Activated T-helper 17 cell treated with anti-CD3 and anti-CD28 coated beads, Interleukin-2, amount 50 U/mL, for 72 hours (primary cell): ENCODE measurements around the gene TGFBR2. TPM values are rescaled to one million over a fixed set of nuclear protein-coding genes. Genes with fewer than 3 reads are reported as not detected.

Experiments
- ATAC-seq: fragments of 150-1000 bp; cut with Tn5 transposase; replicated peaks from 2 replicates; pipeline ENCODE4 v1.10.0; 2021; ENCODE audit warnings: mild to moderate bottlenecking, moderate library complexity
- H3K27ac Mint-ChIP-seq: one replicate; pipeline ENCODE4 v1.8.0; 2022; ENCODE audit warnings: mixed read lengths
- H3K27me3 Mint-ChIP-seq: one replicate; pipeline ENCODE4 v1.8.0; 2022; ENCODE audit warnings: mixed read lengths
- H3K36me3 Mint-ChIP-seq: one replicate; pipeline ENCODE4 v1.8.0; 2022; ENCODE audit warnings: low read depth, mild to moderate bottlenecking, mixed read lengths
- H3K4me1 Mint-ChIP-seq: one replicate; pipeline ENCODE4 v1.8.0; 2022; ENCODE audit warnings: mixed read lengths
- H3K4me3 Mint-ChIP-seq: one replicate; pipeline ENCODE4 v1.8.0; 2022; ENCODE audit warnings: mild to moderate bottlenecking, mixed read lengths
- H3K9me3 Mint-ChIP-seq: one replicate; pipeline ENCODE4 v1.8.0; 2022; ENCODE audit warnings: mixed read lengths
- total RNA-seq, 2 donors: library from RNA; stranded (reverse); gene quantifications; one replicate each; pipeline ENCODE4 v1.2.3, GENCODE V29; 2022

TGFBR2 gene
- total RNA-seq, 2 donors from 2014 or later: 51.2 to 63.2 TPM

GRCh38 chr3:30710017-30710416 is 103.6 kb downstream of the TGFBR2 start:
- H3K4me3 Mint-ChIP-seq: no peak overlapping the region
- H3K9me3 Mint-ChIP-seq: peaks cover 4% of the 10 kb centered on the region
- no peak for ATAC-seq
- no peaks in the 10 kb centered on the region for H3K27me3 Mint-ChIP-seq
- H3K36me3 Mint-ChIP-seq: no peaks in the 10 kb centered on the region
- H3K27ac Mint-ChIP-seq: no peak overlapping the region
- H3K4me1 Mint-ChIP-seq: peaks cover 5% of the 10 kb centered on the region

GRCh38 chr3:30711151-30711550 is 104.8 kb downstream of the TGFBR2 start:
- H3K9me3 Mint-ChIP-seq: peaks cover 4% of the 10 kb centered on the region
- no peak for ATAC-seq
- H3K4me3 Mint-ChIP-seq: no peak overlapping the region
- no peaks in the 10 kb centered on the region for H3K36me3 Mint-ChIP-seq
- H3K4me1 Mint-ChIP-seq: peaks cover 5% of the 10 kb centered on the region
- H3K27ac Mint-ChIP-seq: no peak overlapping the region
- H3K27me3 Mint-ChIP-seq: no peaks in the 10 kb centered on the region

- Mint-ChIP-seq H3K27ac (no peak overlapping the region), H3K27me3 (no peaks in the 10 kb centered on the region), H3K36me3 (no peaks in the 10 kb centered on the region), H3K4me1 (peaks cover 5% of the 10 kb centered on the region), H3K9me3 (peaks cover 4% of the 10 kb centered on the region), H3K4me3 (no peak overlapping the region)
- ATAC-seq: no peak
Observed at GRCh38 chr3:30711867-30712266, 105.5 kb downstream of the TGFBR2 start.

- no peak overlapping the region for H3K27ac Mint-ChIP-seq
- peaks cover 5% of the 10 kb centered on the region for H3K4me1 Mint-ChIP-seq
- no peaks in the 10 kb centered on the region for H3K9me3 Mint-ChIP-seq
- ATAC-seq: no peak
- no peaks in the 10 kb centered on the region for H3K36me3 Mint-ChIP-seq
- no peak overlapping the region for H3K4me3 Mint-ChIP-seq
- no peaks in the 10 kb centered on the region for H3K27me3 Mint-ChIP-seq
Observed at GRCh38 chr3:30712991-30713390, 106.6 kb downstream of the TGFBR2 start.

GRCh38 chr3:30713885-30714503 is 107.6 kb downstream of the TGFBR2 start:
- Mint-ChIP-seq H3K4me3 (no peak overlapping the region), H3K27me3 (no peaks in the 10 kb centered on the region), H3K9me3 (no peaks in the 10 kb centered on the region), H3K27ac (no peak overlapping the region), H3K36me3 (no peaks in the 10 kb centered on the region), H3K4me1 (no peaks in the 10 kb centered on the region)
- ATAC-seq: no peak

- no peaks in the 10 kb centered on the region for H3K4me1 Mint-ChIP-seq
- H3K4me3 Mint-ChIP-seq: no peak overlapping the region
- peaks cover 6% of the 10 kb centered on the region for H3K27me3 Mint-ChIP-seq
- ATAC-seq: no peak
- peaks cover 3% of the 10 kb centered on the region for H3K9me3 Mint-ChIP-seq
- no peak overlapping the region for H3K27ac Mint-ChIP-seq
- no peaks in the 10 kb centered on the region for H3K36me3 Mint-ChIP-seq
Observed at GRCh38 chr3:30719536-30719935, 113.1 kb downstream of the TGFBR2 start.

GRCh38 chr3:30720586-30721313 is 114.3 kb downstream of the TGFBR2 start:
- Mint-ChIP-seq H3K27ac (no peak overlapping the region), H3K9me3 (peaks cover 8% of the 10 kb centered on the region), H3K4me1 (no peaks in the 10 kb centered on the region), H3K27me3 (peaks cover 6% of the 10 kb centered on the region), H3K4me3 (no peak overlapping the region), H3K36me3 (no peaks in the 10 kb centered on the region)
- no peak for ATAC-seq

- H3K4me1 Mint-ChIP-seq: no peaks in the 10 kb centered on the region
- H3K4me3 Mint-ChIP-seq: no peak overlapping the region
- no peak for ATAC-seq
- no peak overlapping the region for H3K27ac Mint-ChIP-seq
- peaks cover 6% of the 10 kb centered on the region for H3K27me3 Mint-ChIP-seq
- peaks cover 8% of the 10 kb centered on the region for H3K9me3 Mint-ChIP-seq
- H3K36me3 Mint-ChIP-seq: no peaks in the 10 kb centered on the region
Observed at GRCh38 chr3:30721314-30721634, 114.9 kb downstream of the TGFBR2 start.

- Mint-ChIP-seq H3K4me1 (no peaks in the 10 kb centered on the region), H3K27ac (no peak overlapping the region), H3K36me3 (no peaks in the 10 kb centered on the region), H3K27me3 (peaks cover 6% of the 10 kb centered on the region), H3K9me3 (peaks cover 8% of the 10 kb centered on the region), H3K4me3 (no peak overlapping the region)
- ATAC-seq: no peak
Observed at GRCh38 chr3:30723211-30723610, 116.8 kb downstream of the TGFBR2 start.

GRCh38 chr3:30724863-30725262 is 118.5 kb downstream of the TGFBR2 start:
- H3K27me3 Mint-ChIP-seq: peaks cover 6% of the 10 kb centered on the region
- H3K36me3 Mint-ChIP-seq: no peaks in the 10 kb centered on the region
- H3K9me3 Mint-ChIP-seq: peaks cover 8% of the 10 kb centered on the region
- no peaks in the 10 kb centered on the region for H3K4me1 Mint-ChIP-seq
- no peak overlapping the region for H3K27ac Mint-ChIP-seq
- H3K4me3 Mint-ChIP-seq: no peak overlapping the region
- ATAC-seq: no peak

- H3K4me3 Mint-ChIP-seq: no peak overlapping the region
- H3K9me3 Mint-ChIP-seq: peaks cover 5% of the 10 kb centered on the region
- H3K27me3 Mint-ChIP-seq: no peaks in the 10 kb centered on the region
- no peak for ATAC-seq
- no peak overlapping the region for H3K27ac Mint-ChIP-seq
- no peaks in the 10 kb centered on the region for H3K36me3 Mint-ChIP-seq
- no peaks in the 10 kb centered on the region for H3K4me1 Mint-ChIP-seq
Observed at GRCh38 chr3:30728143-30728542, 121.7 kb downstream of the TGFBR2 start.

- H3K36me3 Mint-ChIP-seq: no peaks in the 10 kb centered on the region
- H3K4me3 Mint-ChIP-seq: no peak overlapping the region
- H3K4me1 Mint-ChIP-seq: no peaks in the 10 kb centered on the region
- H3K27me3 Mint-ChIP-seq: no peaks in the 10 kb centered on the region
- peaks cover 5% of the 10 kb centered on the region for H3K9me3 Mint-ChIP-seq
- no peak overlapping the region for H3K27ac Mint-ChIP-seq
- ATAC-seq: no peak
Observed at GRCh38 chr3:30729512-30729911, 123.1 kb downstream of the TGFBR2 start.

GRCh38 chr3:30729936-30730335 is 123.5 kb downstream of the TGFBR2 start:
- Mint-ChIP-seq H3K4me1 (no peaks in the 10 kb centered on the region), H3K36me3 (no peaks in the 10 kb centered on the region), H3K4me3 (no peak overlapping the region), H3K27ac (no peak overlapping the region), H3K27me3 (no peaks in the 10 kb centered on the region), H3K9me3 (peaks cover 5% of the 10 kb centered on the region)
- no peak for ATAC-seq

GRCh38 chr3:30730967-30731366 is 124.6 kb downstream of the TGFBR2 start:
- no peak for ATAC-seq
- H3K9me3 Mint-ChIP-seq: no peaks in the 10 kb centered on the region
- no peaks in the 10 kb centered on the region for H3K27me3 Mint-ChIP-seq
- no peaks in the 10 kb centered on the region for H3K4me1 Mint-ChIP-seq
- H3K27ac Mint-ChIP-seq: no peak overlapping the region
- no peaks in the 10 kb centered on the region for H3K36me3 Mint-ChIP-seq
- no peak overlapping the region for H3K4me3 Mint-ChIP-seq

GRCh38 chr3:30733209-30733608 is 126.8 kb downstream of the TGFBR2 start:
- ATAC-seq: no peak
- H3K9me3 Mint-ChIP-seq: no peaks in the 10 kb centered on the region
- no peaks in the 10 kb centered on the region for H3K27me3 Mint-ChIP-seq
- H3K36me3 Mint-ChIP-seq: no peaks in the 10 kb centered on the region
- no peak overlapping the region for H3K4me3 Mint-ChIP-seq
- no peak overlapping the region for H3K27ac Mint-ChIP-seq
- no peaks in the 10 kb centered on the region for H3K4me1 Mint-ChIP-seq
